Keratinocyte (primary cell): ENCODE results near the gene PIGN. TPM values are rescaled to one million over a fixed set of nuclear protein-coding genes. Genes with fewer than 3 reads are reported as not detected.

Experiments used
- DNase-seq: peaks from one replicate; pipeline ENCODE4 v3.0.0-alpha.2; 2011; ENCODE audit warnings: low read depth, missing footprints, low spot score
- FAIRE-seq: peaks from 2 replicates; lab custom pipeline; 2011; peaks lifted over from hg19 to GRCh38; lab: Jason Lieb, UNC
- H2AFZ ChIP-seq: 2 replicates; pipeline ENCODE4 v1.6.0; 2012; ENCODE audit warnings: low read length, control low read depth, inconsistent platforms; ENCODE audit not compliant: control insufficient read depth
- H3K27ac ChIP-seq: 2 replicates; pipeline ENCODE4 v1.5.1; 2011; ENCODE audit warnings: low read length; ENCODE audit not compliant: control insufficient read depth, insufficient read depth
- H3K27me3 ChIP-seq: 3 replicates; pipeline ENCODE4 v1.6.0; 2011; ENCODE audit warnings: low read length; ENCODE audit not compliant: control insufficient read depth, insufficient read depth; ENCODE audit errors: extremely low read depth
- H3K36me3 ChIP-seq, 2 experiments: 2 replicates in 1 of 2; 3 replicates in 1 of 2; pipeline ENCODE4 v1.5.1; 2011; ENCODE audit warnings: low read length in 2 of 2, mild to moderate bottlenecking in 1 of 2; ENCODE audit not compliant: control insufficient read depth in 2 of 2, insufficient read depth in 2 of 2; ENCODE audit errors: extremely low read depth in 1 of 2
- H3K4me1 ChIP-seq: 3 replicates; pipeline ENCODE4 v1.5.1; 2011; ENCODE audit warnings: low read length; ENCODE audit not compliant: control insufficient read depth, insufficient read depth; ENCODE audit errors: extremely low read depth
- H3K4me2 ChIP-seq: 3 replicates; pipeline ENCODE4 v1.6.0; 2011; ENCODE audit warnings: low read depth, low read length; ENCODE audit not compliant: control insufficient read depth, insufficient read depth; ENCODE audit errors: extremely low read depth
- H3K4me3 ChIP-seq, 3 experiments: fragments of 200-600 bp in 1 of 3; sonication (generic) in 1 of 3; 2 replicates in 2 of 3; 3 replicates in 1 of 3; pipeline ENCODE4 v1.5.1; 2011 to 2016; ENCODE audit warnings: low read length in 3 of 3, mild to moderate bottlenecking in 3 of 3, control low read depth in 2 of 3, inconsistent platforms in 1 of 3, low read depth in 1 of 3, mixed read lengths in 1 of 3, mixed run types in 1 of 3, moderate library complexity in 1 of 3; ENCODE audit not compliant: control insufficient read depth in 2 of 3, insufficient read depth in 2 of 3; ENCODE audit errors: extremely low read depth in 1 of 3
- H3K79me2 ChIP-seq: 2 replicates; pipeline ENCODE4 v1.6.0; 2012; ENCODE audit warnings: low read length; ENCODE audit not compliant: control insufficient read depth, insufficient read depth
- H3K9ac ChIP-seq: 3 replicates; pipeline ENCODE4 v1.6.0; 2011; ENCODE audit warnings: low read length; ENCODE audit not compliant: control insufficient read depth, insufficient read depth; ENCODE audit errors: extremely low read depth
- H3K9me1 ChIP-seq: 3 replicates; pipeline ENCODE4 v1.6.0; 2011; ENCODE audit warnings: low read length; ENCODE audit not compliant: control insufficient read depth, insufficient read depth; ENCODE audit errors: extremely low read depth
- H3K9me3 ChIP-seq: 2 replicates; pipeline ENCODE4 v1.5.1; 2012; ENCODE audit warnings: low read depth, low read length; ENCODE audit not compliant: control insufficient read depth
- H4K20me1 ChIP-seq: 3 replicates; pipeline ENCODE4 v1.6.0; 2011; ENCODE audit warnings: low read length; ENCODE audit not compliant: control insufficient read depth, insufficient read depth; ENCODE audit errors: extremely low read depth
- CTCF ChIP-seq, 3 experiments: IDR thresholded peaks in 1 of 3; conservative IDR thresholded peaks in 1 of 3; optimal IDR thresholded peaks in 1 of 3; 2 replicates in 2 of 3; 3 replicates in 1 of 3; pipeline versions ENCODE3 to v1.5.1; 2011; ENCODE audit warnings: low read length in 3 of 3, mild to moderate bottlenecking in 3 of 3, moderate library complexity in 2 of 3, control low read depth in 1 of 3, inconsistent platforms in 1 of 3; ENCODE audit not compliant: insufficient read depth in 2 of 3; ENCODE audit errors: extremely low read depth in 1 of 3
- EZH2 ChIP-seq: IDR thresholded peaks from one replicate; pipeline ENCODE4 v1.6.1; 2012; ENCODE audit warnings: inconsistent platforms, mild to moderate bottlenecking, low read length, moderate library complexity
- dilution Hi-C: fragments of 300-500 bp; cut with MboI; formaldehyde crosslinking; loops from one replicate; pipeline ENCODE4 v1.7.0; 2020; ENCODE audit warnings: low sequenced_read_pairs; ENCODE audit not compliant: extremely low pct_ligation_motif_present
- polyA plus RNA-seq, 5 experiments: library from polyadenylated mRNA; depleted of rRNA in 3 of 5; stranded (reverse) in 3 of 5; stranded (forward) in 1 of 5; unstranded in 1 of 5; fragments of >200 nt; gene quantifications; 1 replicate in 1 of 5; 2 replicates in 3 of 5; 3 replicates in 1 of 5; pipeline versions ENCODE4 v1.2.1 to v1.2.3, GENCODE V29; 2011 to 2012; ENCODE audit warnings: missing spikeins in 2 of 5, low read depth in 1 of 5, low replicate concordance in 1 of 5

Gene PIGN
- polyA plus RNA-seq, 1 donor (not counting 4 experiments of a cell fraction or from before 2014, with no cell fraction given), result 41.2 TPM

- DNase-seq, result no peak
- H3K9me1 ChIP-seq, result no peaks in the 10 kb centered on the region
- no peaks in the 10 kb centered on the region for H3K9me3 ChIP-seq
- no peak overlapping the region for H3K4me3 ChIP-seq
- no peak overlapping the region for H3K27ac ChIP-seq
- no peak overlapping the region for H3K9ac ChIP-seq
- no peak for FAIRE-seq
- no peaks in the 10 kb centered on the region for H3K4me1 ChIP-seq
- H2AFZ ChIP-seq, result no peak overlapping the region
- no peaks in the 10 kb centered on the region for H4K20me1 ChIP-seq
- no peak for TF ChIP-seq CTCF (optimal IDR thresholded peaks at IDR 0.05 in 1 of 3, IDR thresholded peaks at IDR 0.05 in 1 of 3, conservative IDR thresholded peaks at IDR 0.05 in 1 of 3; ENCODE audit: extremely low read depth in 1 of 3, insufficient read depth in 2 of 3, low read length in 3 of 3)
- TF ChIP-seq EZH2, result no peak
- H3K27me3 ChIP-seq, result no peaks in the 10 kb centered on the region
- H3K36me3 ChIP-seq, result no peaks in the 10 kb centered on the region
- H3K4me2 ChIP-seq, result no peak overlapping the region
- H3K79me2 ChIP-seq, result peaks cover 2% of the 10 kb centered on the region
- dilution Hi-C loops, result no loop called here
Measured at GRCh38 chr18:62177271-62177670, 9.6 kb downstream of the PIGN start.

- TF ChIP-seq EZH2 (no peak), CTCF (optimal IDR thresholded peaks at IDR 0.05 in 1 of 3, IDR thresholded peaks at IDR 0.05 in 1 of 3, conservative IDR thresholded peaks at IDR 0.05 in 1 of 3; ENCODE audit: extremely low read depth in 1 of 3, insufficient read depth in 2 of 3, low read length in 3 of 3) (no peak)
- Histone ChIP-seq H3K9me1 (no peaks in the 10 kb centered on the region), H2AFZ (no peak overlapping the region), H3K9ac (no peak overlapping the region), H3K27me3 (no peaks in the 10 kb centered on the region), H3K27ac (no peak overlapping the region), H3K9me3 (no peaks in the 10 kb centered on the region), H4K20me1 (no peaks in the 10 kb centered on the region), H3K4me3 (no peak overlapping the region), H3K4me1 (no peaks in the 10 kb centered on the region), H3K4me2 (no peak overlapping the region), H3K79me2 (no peaks in the 10 kb centered on the region), H3K36me3 (no peaks in the 10 kb centered on the region)
- FAIRE-seq, result no peak
- dilution Hi-C loops, result no loop called here
- DNase-seq, result no peak
Measured at GRCh38 chr18:62175521-62175920, 11.3 kb downstream of the PIGN start.
